ENCODE data around the gene COPS2. TPM values are rescaled to one million over a fixed set of nuclear protein-coding genes. Genes with fewer than 3 reads are reported as not detected.
A peak's percentile ranks its signal among the peaks of the same experiment; 100 is the strongest.

Gene COPS2
- total RNA-seq, 1 experiment from 2014 or later: 88.3 TPM

DNA sequence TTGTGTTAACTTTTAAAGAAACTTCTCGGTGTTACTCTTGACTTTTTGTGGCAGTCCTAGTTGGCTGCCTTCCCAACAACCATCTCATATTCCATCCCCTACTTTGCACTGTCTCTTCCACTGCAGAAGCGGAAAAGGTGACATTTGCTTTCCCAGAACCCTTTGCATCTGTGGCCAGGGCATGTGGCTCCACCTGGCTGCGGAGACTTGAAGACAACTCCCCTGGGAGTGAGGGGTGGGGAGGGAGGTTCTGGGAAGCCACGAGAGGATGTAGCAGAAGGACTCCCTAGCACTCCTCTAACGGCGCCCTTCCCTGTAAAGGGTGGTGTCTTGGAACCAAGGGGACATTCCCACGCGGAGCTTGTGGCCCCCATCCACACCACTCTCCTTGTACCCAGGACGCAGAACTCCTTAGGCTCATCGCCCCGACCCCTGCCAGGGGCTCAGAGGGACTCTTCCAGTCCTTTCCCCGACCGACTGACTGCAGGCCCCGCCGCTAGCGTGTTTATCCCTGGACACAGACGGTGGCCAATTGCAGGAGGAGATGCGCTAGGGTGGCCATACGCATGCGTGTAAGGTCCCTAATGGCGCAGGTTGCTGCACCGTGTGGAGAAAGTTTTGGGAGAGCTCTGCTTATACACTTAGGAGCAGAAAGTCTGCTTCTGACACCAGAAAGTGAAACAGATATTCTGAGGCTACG lies 75.9 kb downstream of the COPS2 start:
- H3K9me3 Mint-ChIP-seq: no peaks in the 10 kb centered on the region; a peak in 1 of 5 replicates
- Histone ChIP-seq H3K4me2 (ENCODE audit: insufficient read depth, insufficient read length, low read length) (no peak overlapping the region), H3T11ph (ENCODE audit: low read length) (no peak overlapping the region)

More for the DNA sequence above, 75.9 kb downstream of the COPS2 start:
- H3K27ac Mint-ChIP-seq: no peak overlapping the region
- Histone ChIP-seq H3K23ac (ENCODE audit: insufficient read length, low read depth, low read length) (no peak overlapping the region), H4K8ac (replicated peaks; ENCODE audit: insufficient read length, low read depth, low read length) (no peak overlapping the region), H2BK20ac (ENCODE audit: low read depth, low read length, poor library complexity, severe bottlenecking) (no peak overlapping the region), H2BK5ac (ENCODE audit: insufficient read length, low read length) (no peak overlapping the region), H3K18ac (ENCODE audit: insufficient read length, low read depth, low read length) (no peak overlapping the region), H4K91ac (ENCODE audit: insufficient read length, low read depth, low read length) (no peak overlapping the region), H4K5ac (ENCODE audit: insufficient read length, low read depth, low read length) (no peak overlapping the region), H3K9ac (ENCODE audit: extremely low read depth, insufficient read length, low read length) (no peak overlapping the region), H2BK15ac (ENCODE audit: low read depth, low read length) (no peak overlapping the region), H3K27ac (ENCODE audit: insufficient read length, low read depth, low read length) (no peak overlapping the region), H3K4ac (ENCODE audit: low read depth, low read length) (no peak overlapping the region), H2AK5ac (ENCODE audit: insufficient read length, low read length) (no peak overlapping the region), H3K27me3 (ENCODE audit: insufficient read depth, low read length) (no peaks in the 10 kb centered on the region), H3K14ac (ENCODE audit: insufficient read depth, low read length) (no peak overlapping the region), H2BK12ac (ENCODE audit: insufficient read length, low read depth, low read length) (no peak overlapping the region), H3K9me3 (ENCODE audit: control insufficient read depth, low read depth, low read length) (no peaks in the 10 kb centered on the region), H3K79me2 (ENCODE audit: insufficient read depth, low read length) (no peaks in the 10 kb centered on the region), H3K23me2 (ENCODE audit: insufficient read length, low read depth, low read length, poor library complexity, severe bottlenecking) (no peaks in the 10 kb centered on the region), H4K20me1 (ENCODE audit: control insufficient read depth, insufficient read depth, insufficient read length) (no peaks in the 10 kb centered on the region), H3K56ac (ENCODE audit: insufficient read length, low read depth, low read length) (no peak overlapping the region), H2AFZ (ENCODE audit: low read length) (no peak overlapping the region), H2BK120ac (ENCODE audit: low read depth, low read length, poor library complexity, severe bottlenecking) (no peak overlapping the region), H3K79me1 (ENCODE audit: insufficient read depth, low read depth, low read length, poor library complexity, severe bottlenecking) (no peaks in the 10 kb centered on the region), H3K4me1 (ENCODE audit: insufficient read depth, low read length) (no peaks in the 10 kb centered on the region)
- DNase-seq: peak; percentile 43
- WGBS (ENCODE audit: extremely low coverage, insufficient read length, low lambda C conversion rate): no CpG with 5 or more reads among the region's 23 CpGs
- H3K27me3 Mint-ChIP-seq (ENCODE audit: low read depth): peaks cover 5% of the 10 kb centered on the region; the same call in 1 of the 2 replicates
- no peak overlapping the region for H3K4me3 Mint-ChIP-seq
- TF ChIP-seq, protein P1, sequence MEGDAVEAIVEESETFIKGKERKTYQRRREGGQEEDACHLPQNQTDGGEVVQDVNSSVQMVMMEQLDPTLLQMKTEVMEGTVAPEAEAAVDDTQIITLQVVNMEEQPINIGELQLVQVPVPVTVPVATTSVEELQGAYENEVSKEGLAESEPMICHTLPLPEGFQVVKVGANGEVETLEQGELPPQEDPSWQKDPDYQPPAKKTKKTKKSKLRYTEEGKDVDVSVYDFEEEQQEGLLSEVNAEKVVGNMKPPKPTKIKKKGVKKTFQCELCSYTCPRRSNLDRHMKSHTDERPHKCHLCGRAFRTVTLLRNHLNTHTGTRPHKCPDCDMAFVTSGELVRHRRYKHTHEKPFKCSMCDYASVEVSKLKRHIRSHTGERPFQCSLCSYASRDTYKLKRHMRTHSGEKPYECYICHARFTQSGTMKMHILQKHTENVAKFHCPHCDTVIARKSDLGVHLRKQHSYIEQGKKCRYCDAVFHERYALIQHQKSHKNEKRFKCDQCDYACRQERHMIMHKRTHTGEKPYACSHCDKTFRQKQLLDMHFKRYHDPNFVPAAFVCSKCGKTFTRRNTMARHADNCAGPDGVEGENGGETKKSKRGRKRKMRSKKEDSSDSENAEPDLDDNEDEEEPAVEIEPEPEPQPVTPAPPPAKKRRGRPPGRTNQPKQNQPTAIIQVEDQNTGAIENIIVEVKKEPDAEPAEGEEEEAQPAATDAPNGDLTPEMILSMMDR (conservative IDR thresholded peaks at IDR 0.05): peak; percentile 23; the same call in 2 of the 3 replicates
- no peaks in the 10 kb centered on the region for H3K36me3 Mint-ChIP-seq (ENCODE audit: insufficient read depth in 1 of 3, low read depth in 3 of 3)
- no peaks in the 10 kb centered on the region for H3K4me1 Mint-ChIP-seq

Measured in H9 (cell line).